ENCODE data around the gene ANXA4. TPM values are rescaled to one million over a fixed set of nuclear protein-coding genes. Genes with fewer than 3 reads are reported as not detected.
A peak's percentile ranks its signal among the peaks of the same experiment; 100 is the strongest.

ANXA4 gene
- total and polyA plus RNA-seq, 2 of the 13 experiments (the other 11 are each of a cell fraction or from before 2014, with no cell fraction given) = 155 to 168 TPM

GRCh38 chr2:69692424-69692823 is 49.5 kb upstream of the ANXA4 start (continued):
- TF ChIP-seq NFAT5 (CRISPR knock-in tag; IDR thresholded peaks at IDR 0.05) (no peak), CREB3 (CRISPR knock-in tag; IDR thresholded peaks at IDR 0.05) (no peak), ZNF572 (CRISPR knock-in tag; IDR thresholded peaks at IDR 0.05) (no peak)

- no TSS peak for BruUV-seq (replicated peaks)
- Histone ChIP-seq H3K4me3 (replicated peaks in 1 of 3; ENCODE audit: insufficient read depth in 1 of 3, low read depth in 2 of 3, low read length in 3 of 3) (no peak overlapping the region), H3K36me3 (replicated peaks in 1 of 2; ENCODE audit: control insufficient read depth in 1 of 2, insufficient read depth in 2 of 2, low read length in 2 of 2) (no peaks in the 10 kb centered on the region), H3K79me2 (ENCODE audit: insufficient read depth, low read length) (no peaks in the 10 kb centered on the region), H3K4me1 (ENCODE audit: insufficient read depth, low read length) (peaks cover 32% of the 10 kb centered on the region), H3K4me2 (ENCODE audit: low read depth, low read length) (peak overlapping the region; percentile 11; the same call in 1 of the 2 replicates), H3K27me3 (ENCODE audit: control insufficient read depth in 1 of 2, insufficient read depth in 2 of 2, low read length in 2 of 2) (peaks cover 0 to 5% of the 10 kb centered on the region in 2 experiments; a peak in 2 of 5 replicates), H3K27ac (ENCODE audit: extremely low read length, insufficient read depth, low read length) (no peak overlapping the region), H3K9ac (ENCODE audit: insufficient read depth, low read depth, low read length) (no peak overlapping the region), H4K20me1 (ENCODE audit: insufficient read depth, low read length) (no peaks in the 10 kb centered on the region), H2AFZ (ENCODE audit: low read length) (no peak overlapping the region), H3K9me3 (ENCODE audit: low read length) (no peaks in the 10 kb centered on the region)
- intact Hi-C loops (cut with micrococcal nuclease; ENCODE audit: unreplicated experiment) = no loop called here
- POLR2A ChIA-PET = interaction anchor here (0.8 kb wide), 1 partner anchor 256 kb away, joined by 3 read pairs; the partner anchor contains the start of gene NFU1
- FAIRE-seq (no peak), ATAC-seq (peak; percentile 42), DNase-seq (ENCODE audit: low spot score) (peak; percentile 56)
- in situ Hi-C loops (cut with HindIII; ENCODE audit: extremely low pct_ligation_motif_present, low pct_unique_long_range_greater_than_20kb) = no loop called here
- CTCF ChIA-PET (ENCODE audit: low intra/inter-chr PET ratio, low total read pairs) = no interaction called here
- WGBS (ENCODE audit: low lambda C conversion rate) = 4% methylated on average over 4 of the region's 4 CpGs
- TF ChIP-seq ZSCAN31 (CRISPR knock-in tag; IDR thresholded peaks at IDR 0.05; ENCODE audit: low read depth) = no peak
- no peak for TF ChIP-seq HIC2 (CRISPR knock-in tag; IDR thresholded peaks at IDR 0.05; ENCODE audit: low read depth)
- no peak for TF ChIP-seq ZNF333 (CRISPR knock-in tag; IDR thresholded peaks at IDR 0.05; ENCODE audit: borderline replicate concordance)
- no peak for TF ChIP-seq GRHL1 (CRISPR knock-in tag; conservative IDR thresholded peaks at IDR 0.05)
- no peak for TF ChIP-seq IKZF4 (CRISPR knock-in tag; IDR thresholded peaks at IDR 0.05; ENCODE audit: borderline replicate concordance, low read depth, not compliant biosample characterization)
Measured at GRCh38 chr2:69693059-69693774, 48.7 kb upstream of the ANXA4 start.

All from HepG2 (cell line).